IPS DF 6.9 (cell line): ENCODE data around the gene RNF7.
"Not testable (repeated sequence)": the region's sequence is repeated elsewhere in the genome, so short reads cannot be mapped to it uniquely, and the experiment has no call there.

ENCODE experiments used
- DNase-seq: peaks from one replicate; pipeline ENCODE4 v3.0.0-alpha.2; 2013; ENCODE audit warnings: low read depth, low spot score
- H3K27ac ChIP-seq: one replicate; pipeline ENCODE4 v1.5.1; 2013; ENCODE audit warnings: low read length, control low read depth
- H3K27me3 ChIP-seq: 2 replicates; pipeline ENCODE4 v1.6.1; 2013; ENCODE audit warnings: mild to moderate bottlenecking, low read length; ENCODE audit not compliant: control insufficient read depth, insufficient read depth
- H3K36me3 ChIP-seq: 2 replicates; pipeline ENCODE4 v1.6.1; 2013; ENCODE audit warnings: low read length; ENCODE audit not compliant: control insufficient read depth, insufficient read depth
- H3K4me1 ChIP-seq: 2 replicates; pipeline ENCODE4 v1.6.1; 2013; ENCODE audit warnings: low read length; ENCODE audit not compliant: control insufficient read depth, insufficient read depth
- H3K4me3 ChIP-seq: 2 replicates; pipeline ENCODE4 v1.5.1; 2013; ENCODE audit warnings: mild to moderate bottlenecking, low read length
- H3K9me3 ChIP-seq: 2 replicates; pipeline ENCODE4 v1.6.1; 2013; ENCODE audit warnings: low read length, inconsistent platforms; ENCODE audit not compliant: control insufficient read depth, insufficient read depth
- WGBS: extraction: QIAGEN DNeasy Blood & Tissue Kit; methylation state at CpG from one replicate; pipeline ENCODE4 v1.1.7; 2013; ENCODE audit warnings: mixed read lengths, missing lambda C conversion rate; ENCODE audit not compliant: insufficient read length, insufficient coverage; 5-methylcytosine and 5-hydroxymethylcytosine counted together

RNF7 gene

DNA sequence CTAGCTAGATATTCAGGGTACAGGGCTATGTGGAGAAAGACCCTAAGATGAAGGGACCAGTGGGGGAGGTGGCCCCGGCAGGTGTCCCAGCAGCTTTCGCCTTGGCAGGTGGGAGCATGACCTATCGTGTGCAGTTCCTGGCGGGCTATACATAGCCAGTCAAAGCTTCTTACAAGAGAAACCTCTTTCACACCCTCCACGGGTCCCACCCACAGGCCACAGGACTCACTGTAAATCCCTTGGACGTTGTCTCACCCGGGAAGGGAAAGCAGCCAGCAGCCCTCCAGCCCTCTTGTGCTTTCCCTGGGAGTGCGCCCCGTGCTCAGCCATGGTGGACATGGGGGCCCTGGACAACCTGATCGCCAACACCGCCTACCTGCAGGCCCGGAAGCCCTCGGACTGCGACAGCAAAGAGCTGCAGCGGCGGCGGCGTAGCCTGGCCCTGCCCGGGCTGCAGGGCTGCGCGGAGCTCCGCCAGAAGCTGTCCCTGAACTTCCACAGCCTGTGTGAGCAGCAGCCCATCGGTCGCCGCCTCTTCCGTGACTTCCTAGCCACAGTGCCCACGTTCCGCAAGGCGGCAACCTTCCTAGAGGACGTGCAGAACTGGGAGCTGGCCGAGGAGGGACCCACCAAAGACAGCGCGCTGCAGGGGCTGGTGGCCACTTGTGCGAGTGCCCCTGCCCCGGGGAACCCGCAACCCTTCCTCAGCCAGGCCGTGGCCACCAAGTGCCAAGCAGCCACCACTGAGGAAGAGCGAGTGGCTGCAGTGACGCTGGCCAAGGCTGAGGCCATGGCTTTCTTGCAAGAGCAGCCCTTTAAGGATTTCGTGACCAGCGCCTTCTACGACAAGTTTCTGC is 40.1 kb downstream of the RNF7 start:
- Histone ChIP-seq H3K4me1 (no peaks in the 10 kb centered on the region), H3K36me3 (no peaks in the 10 kb centered on the region), H3K4me3 (no peak overlapping the region), H3K27ac (no peak overlapping the region), H3K27me3 (no peaks in the 10 kb centered on the region), H3K9me3 (no peaks in the 10 kb centered on the region)
- no peak for DNase-seq
- no CpG with 5 or more reads among the region's 42 CpGs for WGBS

DNA sequence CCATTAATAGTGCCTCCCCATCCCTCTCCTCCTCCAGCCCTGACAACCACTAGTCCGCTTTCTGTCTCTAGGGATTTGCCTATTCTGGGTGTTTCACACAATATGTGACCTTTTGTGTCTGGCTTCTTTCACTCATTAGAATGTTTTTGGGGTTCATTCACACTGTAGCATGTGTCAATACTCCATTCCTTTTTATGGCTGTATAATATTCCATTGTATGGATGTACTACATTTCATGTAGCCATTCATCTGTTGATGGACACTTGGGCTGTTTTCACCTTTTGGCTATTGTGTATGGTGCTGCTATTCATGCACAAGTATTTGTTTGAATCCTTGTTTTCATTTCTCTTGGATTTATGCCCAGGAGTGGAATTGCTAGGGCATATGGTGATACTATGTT is 41.6 kb downstream of the RNF7 start:
- Histone ChIP-seq H3K9me3 (no peaks in the 10 kb centered on the region), H3K27ac (no peak overlapping the region), H3K36me3 (no peaks in the 10 kb centered on the region), H3K4me1 (no peaks in the 10 kb centered on the region), H3K27me3 (no peaks in the 10 kb centered on the region), H3K4me3 (no peak overlapping the region)
- WGBS = no CpG with 5 or more reads among the region's 1 CpG
- no peak for DNase-seq

DNA sequence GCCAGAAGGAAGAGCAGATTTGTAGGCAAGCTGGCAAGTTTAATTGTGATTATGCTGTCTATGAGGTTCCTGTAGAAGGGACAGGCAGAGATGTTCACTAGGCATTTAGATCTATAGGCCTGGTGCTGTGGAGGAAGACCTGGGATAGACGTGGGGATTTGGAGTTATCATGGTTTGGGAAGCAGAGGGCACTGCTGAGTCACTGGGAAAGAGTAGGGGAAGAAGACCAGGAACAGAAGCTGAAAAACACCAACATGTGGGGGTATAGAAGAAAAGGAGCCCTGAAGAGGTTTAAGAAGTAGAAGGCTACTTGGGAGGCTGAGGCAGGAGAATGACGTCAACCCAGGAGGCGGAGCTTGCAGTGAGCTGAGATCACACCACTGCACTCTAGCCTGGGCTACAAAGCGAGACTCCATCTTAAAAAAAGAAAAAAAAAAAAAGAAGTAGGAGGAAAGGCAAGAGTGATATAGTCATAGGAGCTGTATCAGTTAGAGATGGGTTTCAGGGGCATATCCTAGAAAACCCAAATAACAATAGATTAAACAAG is 44.4 kb downstream of the RNF7 start:
- H3K36me3 ChIP-seq = no peaks in the 10 kb centered on the region
- H3K4me3 ChIP-seq = no peak overlapping the region
- no peaks in the 10 kb centered on the region for H3K9me3 ChIP-seq
- H3K27ac ChIP-seq = no peak overlapping the region
- WGBS = no CpG with 5 or more reads among the region's 4 CpGs
- no peak for DNase-seq
- H3K4me1 ChIP-seq = no peaks in the 10 kb centered on the region
- no peaks in the 10 kb centered on the region for H3K27me3 ChIP-seq

DNA sequence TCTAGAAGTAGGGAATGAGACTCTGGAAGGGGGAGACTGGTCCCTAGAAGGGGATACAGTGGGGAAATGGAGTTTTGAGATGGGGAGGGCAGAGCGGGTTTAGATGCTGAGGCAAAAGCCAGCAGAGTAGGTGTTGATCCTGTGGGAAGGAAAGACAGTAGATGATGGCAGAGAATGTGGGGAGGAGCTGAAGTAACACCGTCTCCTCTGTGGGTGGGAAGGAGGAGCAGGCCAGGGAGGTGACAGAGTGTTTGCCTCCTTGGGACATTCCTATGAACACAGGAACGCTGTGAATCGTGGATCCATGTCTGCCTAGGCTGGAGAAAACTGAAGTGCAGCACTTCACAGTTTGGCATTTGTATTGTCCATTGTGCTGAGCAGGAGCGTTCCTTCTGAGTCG is 45.5 kb downstream of the RNF7 start:
- Histone ChIP-seq H3K27me3 (no peaks in the 10 kb centered on the region), H3K4me1 (no peaks in the 10 kb centered on the region), H3K9me3 (no peaks in the 10 kb centered on the region), H3K27ac (no peak overlapping the region), H3K36me3 (no peaks in the 10 kb centered on the region), H3K4me3 (no peak overlapping the region)
- WGBS = no CpG with 5 or more reads among the region's 6 CpGs
- DNase-seq = no peak

DNA sequence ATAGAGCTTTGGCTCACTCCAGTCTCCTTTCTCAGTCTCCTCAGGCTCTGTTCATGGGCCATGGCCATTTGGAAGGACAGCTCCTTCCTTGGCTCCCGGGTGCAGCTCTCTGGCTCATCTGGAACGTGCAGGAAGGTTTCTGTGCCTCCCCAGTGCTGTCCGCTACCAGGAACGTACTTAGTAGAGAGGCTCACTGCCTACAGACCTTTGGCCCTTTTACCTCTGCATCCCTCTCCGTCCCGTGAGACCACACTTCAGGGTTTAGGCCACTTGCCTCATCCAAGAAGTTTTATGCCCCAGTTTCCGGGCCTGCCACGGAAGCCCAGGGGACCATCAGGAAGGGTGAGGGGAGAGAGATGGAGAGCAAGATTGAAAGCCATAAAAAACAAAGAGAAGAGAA is 46.0 kb downstream of the RNF7 start:
- H3K36me3 ChIP-seq = no peaks in the 10 kb centered on the region
- no peaks in the 10 kb centered on the region for H3K27me3 ChIP-seq
- no peak for DNase-seq
- no CpG with 5 or more reads among the region's 8 CpGs for WGBS
- H3K27ac ChIP-seq = no peak overlapping the region
- no peak overlapping the region for H3K4me3 ChIP-seq
- H3K9me3 ChIP-seq = no peaks in the 10 kb centered on the region
- H3K4me1 ChIP-seq = no peaks in the 10 kb centered on the region

DNA sequence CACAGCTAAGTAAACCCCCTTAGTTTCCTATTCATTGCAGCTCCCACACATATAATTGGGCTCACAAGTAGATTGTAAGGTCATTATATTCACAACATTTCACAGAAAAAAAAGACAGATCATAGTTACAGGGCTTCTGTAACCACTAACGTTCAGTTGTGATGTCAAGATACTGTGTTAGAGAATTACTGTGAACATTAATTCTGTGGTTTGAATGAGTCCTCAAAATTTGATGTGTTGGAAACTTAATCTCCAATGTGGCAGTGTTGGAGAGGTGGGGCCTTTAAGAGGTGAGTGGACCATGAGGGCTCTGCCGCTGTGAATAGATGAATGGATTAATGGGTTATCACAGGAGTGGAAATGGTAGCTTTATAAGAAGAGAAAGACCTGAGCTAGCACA is 46.4 kb downstream of the RNF7 start:
- no CpG with 5 or more reads among the region's 2 CpGs for WGBS
- no peak for DNase-seq
- H3K4me3 ChIP-seq = no peak overlapping the region
- no peaks in the 10 kb centered on the region for H3K9me3 ChIP-seq
- H3K27ac ChIP-seq = no peak overlapping the region
- H3K27me3 ChIP-seq = no peaks in the 10 kb centered on the region
- H3K4me1 ChIP-seq = no peaks in the 10 kb centered on the region
- no peaks in the 10 kb centered on the region for H3K36me3 ChIP-seq

DNA sequence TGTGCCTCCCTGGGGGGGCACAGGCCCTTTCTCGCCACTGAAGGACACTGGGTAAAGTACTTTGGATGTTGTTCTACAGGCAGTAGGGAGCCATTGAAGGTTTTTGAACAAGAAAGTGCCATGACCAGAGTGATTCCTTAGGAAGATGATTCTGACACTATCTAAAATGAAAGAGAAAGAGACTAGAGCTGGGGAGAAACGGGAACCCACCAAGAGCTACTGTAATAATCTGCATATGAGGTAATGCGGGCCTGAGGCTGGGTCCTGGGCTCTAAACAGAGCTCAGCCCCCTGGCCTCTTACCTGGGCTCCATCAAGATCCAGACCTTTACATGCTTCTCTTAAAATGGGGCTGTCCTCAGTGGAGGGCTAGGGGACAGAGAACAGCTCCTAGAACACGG is 50.1 kb downstream of the RNF7 start:
- H3K27ac ChIP-seq = no peak overlapping the region
- no CpG with 5 or more reads among the region's 4 CpGs for WGBS
- H3K9me3 ChIP-seq = no peaks in the 10 kb centered on the region
- H3K4me1 ChIP-seq = no peaks in the 10 kb centered on the region
- H3K36me3 ChIP-seq = no peaks in the 10 kb centered on the region
- H3K27me3 ChIP-seq = no peaks in the 10 kb centered on the region
- no peak overlapping the region for H3K4me3 ChIP-seq
- DNase-seq = no peak

DNA sequence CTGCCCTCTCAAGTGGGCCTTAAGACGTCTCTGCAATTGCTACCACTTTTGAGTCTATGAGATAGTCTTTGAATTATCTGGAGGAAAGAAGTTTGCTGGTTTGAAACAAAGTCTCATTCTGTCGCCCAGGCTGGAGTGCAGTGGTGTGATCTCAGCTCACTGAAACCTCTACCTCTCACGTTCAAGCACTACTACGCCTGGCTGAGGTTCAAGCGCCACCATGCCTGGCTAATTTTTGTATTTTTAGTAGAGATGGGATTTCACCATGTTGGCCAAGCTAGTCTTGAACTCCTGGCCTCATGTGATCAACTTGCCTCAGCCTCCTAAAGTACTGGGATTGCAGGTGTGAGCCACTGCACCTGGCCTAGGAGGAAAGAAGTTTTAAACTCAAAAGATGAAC is 50.7 kb downstream of the RNF7 start:
- H3K27ac ChIP-seq, DNase-seq, H3K36me3 ChIP-seq, H3K9me3 ChIP-seq, H3K27me3 ChIP-seq, H3K4me3 ChIP-seq, H3K4me1 ChIP-seq: not testable (repeated sequence)
- no CpG with 5 or more reads among the region's 5 CpGs for WGBS

DNA sequence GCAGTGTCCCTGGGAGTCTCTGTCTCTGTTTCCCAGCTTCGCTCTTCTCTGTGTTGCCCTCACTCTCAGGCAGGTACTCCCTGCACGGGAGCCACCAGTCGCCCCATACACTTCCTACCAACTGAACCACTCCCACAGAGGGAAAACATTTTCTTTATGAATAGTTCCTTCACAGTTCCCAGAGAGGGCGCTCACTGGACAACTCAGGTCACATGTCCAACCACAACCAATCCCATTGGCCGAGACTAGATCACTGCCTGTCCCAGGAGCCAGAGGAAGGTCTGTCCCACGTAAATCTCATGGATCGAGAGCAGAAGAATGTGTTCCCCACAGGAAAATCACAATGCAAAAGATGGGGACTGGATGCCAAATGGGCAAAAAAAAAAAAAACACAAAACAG is 51.2 kb downstream of the RNF7 start:
- Histone ChIP-seq H3K27me3 (no peaks in the 10 kb centered on the region), H3K4me3 (no peak overlapping the region), H3K27ac (no peak overlapping the region), H3K9me3 (no peaks in the 10 kb centered on the region), H3K36me3 (no peaks in the 10 kb centered on the region), H3K4me1 (no peaks in the 10 kb centered on the region)
- no CpG with 5 or more reads among the region's 7 CpGs for WGBS
- DNase-seq = no peak

DNA sequence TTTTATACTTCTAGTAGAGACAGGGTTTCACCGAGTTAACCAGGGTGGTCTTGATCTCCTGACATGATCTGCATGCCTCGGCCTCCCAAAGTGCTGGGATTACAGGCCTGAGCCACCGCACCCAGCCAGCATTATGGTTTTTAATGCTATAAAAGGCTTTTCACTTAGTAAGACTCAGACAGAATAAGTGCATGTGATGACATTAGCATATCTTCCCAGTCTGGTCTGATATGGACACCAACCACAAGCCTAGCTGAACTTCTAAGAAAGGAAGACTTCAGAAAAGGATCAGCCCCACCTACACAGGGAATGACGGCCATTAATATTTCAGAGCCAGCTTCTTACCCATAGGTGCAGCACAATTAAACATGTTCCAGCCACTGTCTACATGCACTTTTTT is 52.1 kb downstream of the RNF7 start:
- no peak overlapping the region for H3K4me3 ChIP-seq
- H3K27ac ChIP-seq = no peak overlapping the region
- H3K9me3 ChIP-seq = no peaks in the 10 kb centered on the region
- no peaks in the 10 kb centered on the region for H3K27me3 ChIP-seq
- WGBS = no CpG with 5 or more reads among the region's 4 CpGs
- H3K4me1 ChIP-seq = no peaks in the 10 kb centered on the region
- DNase-seq = no peak
- no peaks in the 10 kb centered on the region for H3K36me3 ChIP-seq

DNA sequence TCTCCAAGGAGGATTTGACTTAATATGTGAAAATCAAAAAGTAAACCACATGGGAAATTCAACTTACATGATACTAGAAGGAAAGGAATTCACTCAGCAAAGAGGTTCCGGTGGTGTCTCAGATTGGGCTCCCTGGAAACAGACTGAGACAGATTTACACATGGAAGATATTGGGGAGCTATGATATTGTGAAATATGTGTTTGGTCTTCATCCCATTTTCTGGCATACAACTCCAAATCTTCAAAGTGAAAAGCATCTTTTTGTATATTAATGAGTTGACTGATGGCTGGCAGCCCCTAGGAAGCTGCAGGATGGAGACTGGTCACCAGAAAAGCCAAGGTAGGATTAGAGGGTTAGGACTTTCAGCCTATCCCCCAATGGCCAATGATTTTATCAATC is 54.4 kb downstream of the RNF7 start:
- Histone ChIP-seq H3K36me3 (no peaks in the 10 kb centered on the region), H3K4me1 (peaks cover 4% of the 10 kb centered on the region; the same call in 1 of the 2 replicates), H3K9me3 (no peaks in the 10 kb centered on the region), H3K4me3 (no peak overlapping the region), H3K27me3 (no peaks in the 10 kb centered on the region), H3K27ac (no peak overlapping the region)
- WGBS = no CpG with 5 or more reads among the region's 1 CpG
- DNase-seq = no peak
